Neural cell (in vitro differentiated cells): ENCODE data around the gene OR13J1. TPM values are rescaled to one million over a fixed set of nuclear protein-coding genes. Genes with fewer than 3 reads are reported as not detected.

Experiments used
- H2AFZ ChIP-seq: fragments of 200-600, 300-800 bp; sonication (generic), shearing (Covaris generic); 2 replicates; pipeline ENCODE4 v1.6.0; 2014; ENCODE audit warnings: low read depth, mild to moderate bottlenecking, antibody characterized with exemption, low read length, moderate library complexity
- H3F3A ChIP-seq: fragments of 200-600 bp; shearing (Covaris generic); 2 replicates; pipeline ENCODE4 v1.6.1; 2016; ENCODE audit warnings: mild to moderate bottlenecking, moderate library complexity, mixed read lengths, antibody characterized with exemption, low read length; ENCODE audit not compliant: insufficient read depth, poor library complexity, severe bottlenecking
- H3K27ac ChIP-seq: fragments of 200-600, 300-800 bp; sonication (generic), shearing (Covaris generic); 2 replicates; pipeline ENCODE4 v1.5.1; 2014; ENCODE audit warnings: mild to moderate bottlenecking, low read length, moderate library complexity
- H3K27me3 ChIP-seq: fragments of 300-800, 200-600 bp; sonication (generic), shearing (Covaris generic); 2 replicates; pipeline ENCODE4 v1.6.0; 2014; ENCODE audit warnings: mild to moderate bottlenecking, low read depth, low read length, moderate library complexity; ENCODE audit not compliant: insufficient read depth
- H3K36me3 ChIP-seq: fragments of 300-800, 200-600 bp; sonication (generic), shearing (Covaris generic); 2 replicates; pipeline ENCODE4 v1.5.1; 2014; ENCODE audit warnings: mild to moderate bottlenecking, antibody characterized with exemption, low read length, moderate library complexity; ENCODE audit not compliant: insufficient read depth
- H3K4me2 ChIP-seq: fragments of 300-800, 200-600 bp; sonication (generic), shearing (Covaris generic); 2 replicates; pipeline ENCODE4 v1.6.0; 2014; ENCODE audit warnings: mild to moderate bottlenecking, low read length
- H3K4me3 ChIP-seq: fragments of 300-800, 200-600 bp; sonication (generic), shearing (Covaris generic); 2 replicates; pipeline ENCODE4 v1.5.1; 2014; ENCODE audit warnings: mild to moderate bottlenecking, low read length, moderate library complexity
- H3K79me2 ChIP-seq: fragments of 200-600 bp; shearing (Covaris generic); replicated peaks from 2 replicates; pipeline ENCODE4 v1.6.0; 2014; ENCODE audit warnings: mild to moderate bottlenecking, low read length, moderate library complexity; ENCODE audit not compliant: insufficient read depth
- H3K9ac ChIP-seq: fragments of 300-800, 200-600 bp; sonication (generic), shearing (Covaris generic); 2 replicates; pipeline ENCODE4 v1.6.1; 2016; ENCODE audit warnings: mild to moderate bottlenecking, low read length, mixed read lengths
- H3K9me2 ChIP-seq: fragments of 200-600 bp; shearing (Covaris generic); 2 replicates; pipeline ENCODE4 v1.6.1; 2016; ENCODE audit warnings: mild to moderate bottlenecking, low read length, mixed read lengths; ENCODE audit not compliant: insufficient read depth
- H3K9me3 ChIP-seq: fragments of 200-600, 300-800 bp; sonication (generic), shearing (Covaris generic); 2 replicates; pipeline ENCODE4 v1.6.1; 2016; ENCODE audit warnings: mild to moderate bottlenecking, mixed run types, low read length, moderate library complexity, mixed read lengths
- H4K20me1 ChIP-seq: fragments of 200-600 bp; shearing (Covaris generic); 2 replicates; pipeline ENCODE4 v1.6.1; 2016; ENCODE audit warnings: mild to moderate bottlenecking, mixed run types; ENCODE audit not compliant: insufficient read depth
- EP300 ChIP-seq: fragments of 450-650 bp; conservative IDR thresholded peaks from 2 replicates; pipeline ENCODE4 v1.6.1; 2014; ENCODE audit warnings: antibody characterized with exemption, mild to moderate bottlenecking, moderate library complexity; ENCODE audit not compliant: poor library complexity, severe bottlenecking
- EZH2 ChIP-seq: fragments of 200-600, 300-800 bp; shearing (Covaris generic), sonication (generic); IDR thresholded peaks from 2 replicates; pipeline ENCODE4 v1.6.1; 2014; ENCODE audit warnings: antibody characterized with exemption, low read length, borderline replicate concordance, mild to moderate bottlenecking; ENCODE audit not compliant: insufficient read depth, poor library complexity, severe bottlenecking
- MXI1 ChIP-seq: fragments of 450-650 bp; conservative IDR thresholded peaks from 2 replicates; pipeline ENCODE4 v1.6.1; 2014; ENCODE audit warnings: antibody characterized with exemption, mild to moderate bottlenecking; ENCODE audit not compliant: poor library complexity, severe bottlenecking
- POLR2AphosphoS5 ChIP-seq: IDR thresholded peaks from 2 replicates; pipeline ENCODE4 v1.6.1; 2012
- RAD21 ChIP-seq: fragments of 450-650 bp; conservative IDR thresholded peaks from 2 replicates; pipeline ENCODE4 v1.6.1; 2014; ENCODE audit warnings: antibody characterized with exemption, mild to moderate bottlenecking, moderate library complexity
- SMC3 ChIP-seq: fragments of 450-650 bp; conservative IDR thresholded peaks from 2 replicates; pipeline ENCODE4 v1.6.1; 2014; ENCODE audit warnings: antibody characterized with exemption, mild to moderate bottlenecking, moderate library complexity; ENCODE audit not compliant: poor library complexity
- TAF1 ChIP-seq: IDR thresholded peaks from 2 replicates; pipeline ENCODE4 v1.6.1; 2012; ENCODE audit warnings: low read depth
- polyA plus RNA-seq: library from polyadenylated mRNA; depleted of rRNA; stranded (reverse); fragments of >200 nt; gene quantifications from 2 replicates; pipeline ENCODE4 v1.2.3, GENCODE V29; 2014
- TF ChIP-seq, protein P1 (sequence below): fragments of 450-650 bp; IDR thresholded peaks from 2 replicates; pipeline ENCODE4 v1.5.1; 2014; ENCODE audit warnings: antibody characterized with exemption, mild to moderate bottlenecking, moderate library complexity; ENCODE audit not compliant: poor library complexity, severe bottlenecking
- TF ChIP-seq, protein P2 (sequence below): IDR thresholded peaks from 2 replicates; pipeline ENCODE4 v1.6.1; 2012; ENCODE audit warnings: borderline replicate concordance

The OR13J1 gene
- polyA plus RNA-seq, 1 donor from 2014 or later: not detected

DNA sequence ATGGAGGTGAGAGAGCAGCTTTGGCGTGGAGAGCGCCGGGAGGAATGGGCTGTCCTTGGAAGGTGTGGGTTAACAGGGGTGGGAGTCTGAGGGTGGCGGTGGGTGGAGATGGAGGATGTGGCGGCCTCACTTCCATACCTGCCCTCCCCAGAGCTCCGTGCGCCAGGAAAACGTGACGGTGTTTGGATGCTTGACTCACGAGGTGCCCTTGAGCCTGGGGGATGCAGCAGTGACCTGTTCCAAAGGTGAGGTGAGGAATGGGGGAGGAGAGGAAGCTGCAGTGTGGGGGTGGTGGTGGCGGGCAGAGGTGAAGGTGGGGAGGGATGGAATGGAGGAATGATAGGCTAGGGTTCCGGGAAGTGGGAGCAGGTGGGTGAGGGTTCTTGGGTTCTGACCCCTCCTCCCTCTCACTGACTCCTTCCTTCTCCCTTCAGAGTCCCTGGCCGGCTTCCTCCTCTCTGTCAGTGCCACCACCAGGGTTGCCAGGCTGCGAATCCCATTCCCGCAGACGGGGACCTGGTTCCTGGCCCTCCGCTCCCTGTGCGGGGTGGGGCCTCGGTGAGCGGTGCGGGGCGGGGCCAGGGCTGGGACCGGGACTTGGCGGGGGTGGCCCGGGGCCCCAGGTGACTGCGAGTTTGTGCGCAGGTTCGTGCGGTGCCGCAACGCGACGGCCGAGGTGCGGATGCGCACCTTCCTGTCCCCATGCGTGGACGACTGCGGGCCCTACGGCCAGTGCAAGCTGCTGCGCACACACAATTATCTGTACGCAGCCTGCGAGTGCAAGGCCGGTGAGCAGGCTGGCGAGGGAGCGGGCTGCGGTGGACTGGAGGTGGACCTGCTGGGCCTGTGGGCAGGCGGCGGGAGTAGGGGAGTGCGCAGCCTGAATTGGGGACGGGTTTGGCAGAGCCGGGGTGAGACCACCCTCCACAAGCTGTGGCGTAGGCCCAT lies 24.1 kb downstream of the OR13J1 start:
- Histone ChIP-seq H3K9ac (no peak overlapping the region), H3K9me2 (no peaks in the 10 kb centered on the region), H3K27ac (no peak overlapping the region), H3K4me2 (no peak overlapping the region), H4K20me1 (no peaks in the 10 kb centered on the region), H2AFZ (no peak overlapping the region), H3F3A (no peaks in the 10 kb centered on the region), H3K4me3 (no peak overlapping the region), H3K27me3 (no peaks in the 10 kb centered on the region), H3K36me3 (peaks cover 9% of the 10 kb centered on the region), H3K79me2 (no peaks in the 10 kb centered on the region), H3K9me3 (no peaks in the 10 kb centered on the region)
- TF ChIP-seq, protein P1, sequence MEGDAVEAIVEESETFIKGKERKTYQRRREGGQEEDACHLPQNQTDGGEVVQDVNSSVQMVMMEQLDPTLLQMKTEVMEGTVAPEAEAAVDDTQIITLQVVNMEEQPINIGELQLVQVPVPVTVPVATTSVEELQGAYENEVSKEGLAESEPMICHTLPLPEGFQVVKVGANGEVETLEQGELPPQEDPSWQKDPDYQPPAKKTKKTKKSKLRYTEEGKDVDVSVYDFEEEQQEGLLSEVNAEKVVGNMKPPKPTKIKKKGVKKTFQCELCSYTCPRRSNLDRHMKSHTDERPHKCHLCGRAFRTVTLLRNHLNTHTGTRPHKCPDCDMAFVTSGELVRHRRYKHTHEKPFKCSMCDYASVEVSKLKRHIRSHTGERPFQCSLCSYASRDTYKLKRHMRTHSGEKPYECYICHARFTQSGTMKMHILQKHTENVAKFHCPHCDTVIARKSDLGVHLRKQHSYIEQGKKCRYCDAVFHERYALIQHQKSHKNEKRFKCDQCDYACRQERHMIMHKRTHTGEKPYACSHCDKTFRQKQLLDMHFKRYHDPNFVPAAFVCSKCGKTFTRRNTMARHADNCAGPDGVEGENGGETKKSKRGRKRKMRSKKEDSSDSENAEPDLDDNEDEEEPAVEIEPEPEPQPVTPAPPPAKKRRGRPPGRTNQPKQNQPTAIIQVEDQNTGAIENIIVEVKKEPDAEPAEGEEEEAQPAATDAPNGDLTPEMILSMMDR: no peak
- TF ChIP-seq, protein P2, sequence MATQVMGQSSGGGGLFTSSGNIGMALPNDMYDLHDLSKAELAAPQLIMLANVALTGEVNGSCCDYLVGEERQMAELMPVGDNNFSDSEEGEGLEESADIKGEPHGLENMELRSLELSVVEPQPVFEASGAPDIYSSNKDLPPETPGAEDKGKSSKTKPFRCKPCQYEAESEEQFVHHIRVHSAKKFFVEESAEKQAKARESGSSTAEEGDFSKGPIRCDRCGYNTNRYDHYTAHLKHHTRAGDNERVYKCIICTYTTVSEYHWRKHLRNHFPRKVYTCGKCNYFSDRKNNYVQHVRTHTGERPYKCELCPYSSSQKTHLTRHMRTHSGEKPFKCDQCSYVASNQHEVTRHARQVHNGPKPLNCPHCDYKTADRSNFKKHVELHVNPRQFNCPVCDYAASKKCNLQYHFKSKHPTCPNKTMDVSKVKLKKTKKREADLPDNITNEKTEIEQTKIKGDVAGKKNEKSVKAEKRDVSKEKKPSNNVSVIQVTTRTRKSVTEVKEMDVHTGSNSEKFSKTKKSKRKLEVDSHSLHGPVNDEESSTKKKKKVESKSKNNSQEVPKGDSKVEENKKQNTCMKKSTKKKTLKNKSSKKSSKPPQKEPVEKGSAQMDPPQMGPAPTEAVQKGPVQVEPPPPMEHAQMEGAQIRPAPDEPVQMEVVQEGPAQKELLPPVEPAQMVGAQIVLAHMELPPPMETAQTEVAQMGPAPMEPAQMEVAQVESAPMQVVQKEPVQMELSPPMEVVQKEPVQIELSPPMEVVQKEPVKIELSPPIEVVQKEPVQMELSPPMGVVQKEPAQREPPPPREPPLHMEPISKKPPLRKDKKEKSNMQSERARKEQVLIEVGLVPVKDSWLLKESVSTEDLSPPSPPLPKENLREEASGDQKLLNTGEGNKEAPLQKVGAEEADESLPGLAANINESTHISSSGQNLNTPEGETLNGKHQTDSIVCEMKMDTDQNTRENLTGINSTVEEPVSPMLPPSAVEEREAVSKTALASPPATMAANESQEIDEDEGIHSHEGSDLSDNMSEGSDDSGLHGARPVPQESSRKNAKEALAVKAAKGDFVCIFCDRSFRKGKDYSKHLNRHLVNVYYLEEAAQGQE: no peak
- no peak for TF ChIP-seq RAD21
- no peak for TF ChIP-seq EZH2
- TF ChIP-seq MXI1: no peak
- TF ChIP-seq SMC3: no peak
- TF ChIP-seq TAF1: no peak
- no peak for TF ChIP-seq POLR2AphosphoS5
- no peak for TF ChIP-seq EP300

DNA sequence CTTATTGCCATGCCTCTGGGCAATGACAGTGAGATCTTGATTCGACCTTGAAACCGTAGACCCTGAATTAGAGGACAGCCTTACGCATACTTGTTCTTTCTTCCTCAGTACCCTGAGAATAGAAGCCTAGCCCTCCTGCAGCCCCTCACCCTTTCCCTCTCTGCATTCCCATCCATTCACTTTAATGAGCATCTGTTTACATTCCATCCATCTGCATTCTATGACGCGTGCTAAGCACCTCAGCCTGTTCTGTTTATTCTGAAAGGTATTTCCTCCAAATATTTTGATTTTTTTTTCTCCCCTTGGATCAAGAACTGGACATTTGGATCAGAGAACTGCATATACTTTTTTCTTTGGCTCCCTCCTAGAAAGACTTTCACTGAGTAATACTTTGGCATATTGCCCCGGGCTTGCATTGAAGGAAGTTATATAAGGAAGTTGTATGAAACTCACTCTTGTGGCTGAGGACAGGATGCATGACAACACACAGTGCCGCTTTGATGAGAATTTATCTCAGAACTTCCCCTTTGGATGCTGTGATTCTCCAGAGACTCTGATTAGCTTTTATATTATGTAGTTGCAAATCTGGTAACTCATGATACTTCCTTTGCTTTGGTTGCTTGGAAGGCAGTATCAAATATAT lies 25.5 kb downstream of the OR13J1 start:
- H3K4me3 ChIP-seq: no peak overlapping the region
- H3K4me2 ChIP-seq: no peak overlapping the region
- no peaks in the 10 kb centered on the region for H3F3A ChIP-seq
- H3K9me3 ChIP-seq: no peaks in the 10 kb centered on the region
- no peak overlapping the region for H2AFZ ChIP-seq
- no peaks in the 10 kb centered on the region for H3K9me2 ChIP-seq
- no peaks in the 10 kb centered on the region for H4K20me1 ChIP-seq
- H3K36me3 ChIP-seq: peaks cover 9% of the 10 kb centered on the region
- no peak overlapping the region for H3K27ac ChIP-seq
- no peaks in the 10 kb centered on the region for H3K27me3 ChIP-seq
- H3K79me2 ChIP-seq: no peaks in the 10 kb centered on the region
- TF ChIP-seq MXI1: no peak
- no peak for TF ChIP-seq RAD21
- TF ChIP-seq SMC3: no peak
- TF ChIP-seq EP300: no peak
- no peak for TF ChIP-seq EZH2
- TF ChIP-seq, protein P2: no peak
- TF ChIP-seq POLR2AphosphoS5: no peak
- no peak for TF ChIP-seq TAF1
- TF ChIP-seq, protein P1: no peak
- no peak overlapping the region for H3K9ac ChIP-seq
